ENCODE measurements around the gene CFD.

- TF ChIP-seq, protein P1, sequence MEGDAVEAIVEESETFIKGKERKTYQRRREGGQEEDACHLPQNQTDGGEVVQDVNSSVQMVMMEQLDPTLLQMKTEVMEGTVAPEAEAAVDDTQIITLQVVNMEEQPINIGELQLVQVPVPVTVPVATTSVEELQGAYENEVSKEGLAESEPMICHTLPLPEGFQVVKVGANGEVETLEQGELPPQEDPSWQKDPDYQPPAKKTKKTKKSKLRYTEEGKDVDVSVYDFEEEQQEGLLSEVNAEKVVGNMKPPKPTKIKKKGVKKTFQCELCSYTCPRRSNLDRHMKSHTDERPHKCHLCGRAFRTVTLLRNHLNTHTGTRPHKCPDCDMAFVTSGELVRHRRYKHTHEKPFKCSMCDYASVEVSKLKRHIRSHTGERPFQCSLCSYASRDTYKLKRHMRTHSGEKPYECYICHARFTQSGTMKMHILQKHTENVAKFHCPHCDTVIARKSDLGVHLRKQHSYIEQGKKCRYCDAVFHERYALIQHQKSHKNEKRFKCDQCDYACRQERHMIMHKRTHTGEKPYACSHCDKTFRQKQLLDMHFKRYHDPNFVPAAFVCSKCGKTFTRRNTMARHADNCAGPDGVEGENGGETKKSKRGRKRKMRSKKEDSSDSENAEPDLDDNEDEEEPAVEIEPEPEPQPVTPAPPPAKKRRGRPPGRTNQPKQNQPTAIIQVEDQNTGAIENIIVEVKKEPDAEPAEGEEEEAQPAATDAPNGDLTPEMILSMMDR (IDR thresholded peaks at IDR 0.05): no peak
- TF ChIP-seq EZH2phosphoT487 (IDR thresholded peaks at IDR 0.05) (no peak), EZH2 (IDR thresholded peaks at IDR 0.05) (no peak)
Observed at GRCh38 chr19:884420-885211, 25.2 kb downstream of the CFD start.
